ENCODE measurements around the gene UGT1A8.
"Not testable (repeated sequence)": the region's sequence is repeated elsewhere in the genome, so short reads cannot be mapped to it uniquely, and the experiment has no call there.

The UGT1A8 gene

DNA sequence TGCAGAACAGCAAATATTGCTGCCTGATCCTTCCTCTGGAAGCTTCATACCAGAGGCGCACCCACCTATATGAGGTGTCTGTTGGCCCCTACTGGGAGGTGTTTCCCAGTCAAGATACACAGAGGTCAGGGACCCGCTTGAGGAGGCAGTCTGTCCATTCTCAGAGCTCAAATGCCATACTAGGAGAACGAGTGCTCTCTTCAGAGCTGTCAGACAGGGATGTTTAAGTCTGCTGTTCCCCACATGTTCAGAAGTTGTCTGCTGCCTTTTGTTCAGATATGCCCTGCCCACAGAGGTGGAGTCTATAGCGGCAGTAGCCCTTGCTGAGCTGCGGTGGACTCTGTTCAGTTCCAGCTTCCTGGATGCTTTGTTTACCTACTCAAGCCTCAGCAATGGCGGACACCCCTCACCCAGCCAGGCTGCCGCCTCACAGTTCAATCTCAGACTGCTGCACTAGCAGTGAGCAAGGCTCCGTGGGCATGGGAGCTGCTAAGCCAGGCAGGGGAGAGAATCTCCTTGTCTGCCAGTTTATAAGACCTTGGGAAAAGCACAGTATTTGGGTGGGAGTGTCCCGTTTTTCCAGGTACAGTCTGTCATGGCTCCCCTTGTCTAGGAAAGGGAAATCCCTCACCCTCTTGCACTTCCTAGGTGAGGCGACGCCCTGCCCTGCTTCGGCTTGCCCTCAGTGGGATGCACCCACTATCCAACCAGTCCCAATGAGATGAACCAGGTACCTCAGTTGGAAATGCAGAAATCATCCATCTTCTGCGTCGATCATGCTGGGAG, 119.6 kb downstream of the UGT1A8 start:
- not testable (repeated sequence) for DNase-seq

GRCh38 chr2:233740870-233741269, 123.4 kb downstream of the UGT1A8 start:
- no peak for DNase-seq

DNA sequence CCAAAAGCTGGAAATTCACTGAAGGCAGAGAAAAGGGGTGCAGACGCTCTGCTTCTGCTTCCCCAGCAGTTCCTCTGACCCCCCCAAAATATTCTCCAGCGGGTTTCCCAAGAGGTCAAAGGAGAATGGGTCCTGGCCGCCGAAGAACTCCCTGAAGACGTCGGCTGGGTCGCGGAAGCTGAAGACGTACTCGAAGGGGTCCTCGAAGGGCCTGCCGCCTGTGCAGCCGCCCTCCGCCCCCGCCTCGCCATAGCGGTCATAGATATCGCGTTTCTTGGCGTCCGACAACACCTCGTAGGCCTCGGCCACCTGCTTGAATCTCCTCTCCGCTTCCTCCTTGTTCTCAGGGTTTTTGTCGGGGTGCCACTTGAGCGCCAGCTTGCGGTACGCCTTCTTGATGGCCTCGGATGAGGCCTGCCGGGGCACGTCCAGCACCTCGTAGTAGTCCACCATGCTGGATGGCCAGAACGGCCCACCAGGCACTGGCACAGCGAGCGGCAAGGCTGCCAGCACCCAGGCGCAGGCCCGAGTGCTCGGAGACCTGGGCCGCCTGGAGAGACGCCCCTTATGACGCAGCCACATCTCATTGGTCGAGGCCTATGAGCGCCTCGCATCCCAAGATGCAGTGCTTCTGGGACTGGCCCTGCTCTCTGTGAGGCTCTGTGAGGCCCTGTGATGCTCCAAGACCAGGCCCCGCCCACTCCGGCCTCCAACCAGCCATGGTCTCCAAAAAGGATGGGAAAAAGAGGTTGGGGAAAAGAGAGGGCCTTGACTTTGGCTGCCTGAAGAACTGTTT, 126.2 kb downstream of the UGT1A8 start:
- DNase-seq, result no peak

DNA sequence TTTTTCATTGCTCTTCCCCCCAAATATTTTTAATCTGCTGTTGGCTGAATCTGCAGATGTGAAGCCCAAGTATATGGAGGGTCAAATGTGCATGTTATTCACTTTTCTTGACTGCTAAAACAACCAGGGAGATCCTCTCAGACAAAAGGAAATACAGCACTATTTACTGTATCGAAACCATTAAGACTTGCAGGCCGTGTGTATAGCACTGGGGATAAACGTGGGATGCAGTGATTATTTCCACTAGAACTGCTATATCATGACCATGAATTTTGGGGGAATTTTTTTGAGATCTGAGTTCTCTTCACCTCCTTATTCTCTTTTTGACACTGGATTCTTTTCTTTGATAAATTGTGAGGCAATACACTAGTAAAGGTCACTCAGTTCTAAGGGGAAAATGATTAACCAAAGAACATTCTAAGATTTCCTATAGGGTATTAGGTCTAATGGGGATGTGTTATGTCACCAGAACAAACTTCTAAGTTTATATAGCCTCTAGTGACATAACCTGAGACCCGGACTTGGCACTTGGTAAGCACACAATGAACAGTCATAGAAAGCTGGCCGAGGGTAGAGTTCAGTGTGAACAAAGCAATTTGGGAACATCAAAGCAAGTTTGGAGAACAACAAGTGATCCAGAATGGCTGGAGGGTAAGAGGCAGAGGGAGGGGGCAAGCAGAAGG, 127.8 kb downstream of the UGT1A8 start:
- DNase-seq, result no peak

GRCh38 chr2:233745838-233746237, 128.4 kb downstream of the UGT1A8 start:
- DNase-seq, result not testable (repeated sequence)

DNA sequence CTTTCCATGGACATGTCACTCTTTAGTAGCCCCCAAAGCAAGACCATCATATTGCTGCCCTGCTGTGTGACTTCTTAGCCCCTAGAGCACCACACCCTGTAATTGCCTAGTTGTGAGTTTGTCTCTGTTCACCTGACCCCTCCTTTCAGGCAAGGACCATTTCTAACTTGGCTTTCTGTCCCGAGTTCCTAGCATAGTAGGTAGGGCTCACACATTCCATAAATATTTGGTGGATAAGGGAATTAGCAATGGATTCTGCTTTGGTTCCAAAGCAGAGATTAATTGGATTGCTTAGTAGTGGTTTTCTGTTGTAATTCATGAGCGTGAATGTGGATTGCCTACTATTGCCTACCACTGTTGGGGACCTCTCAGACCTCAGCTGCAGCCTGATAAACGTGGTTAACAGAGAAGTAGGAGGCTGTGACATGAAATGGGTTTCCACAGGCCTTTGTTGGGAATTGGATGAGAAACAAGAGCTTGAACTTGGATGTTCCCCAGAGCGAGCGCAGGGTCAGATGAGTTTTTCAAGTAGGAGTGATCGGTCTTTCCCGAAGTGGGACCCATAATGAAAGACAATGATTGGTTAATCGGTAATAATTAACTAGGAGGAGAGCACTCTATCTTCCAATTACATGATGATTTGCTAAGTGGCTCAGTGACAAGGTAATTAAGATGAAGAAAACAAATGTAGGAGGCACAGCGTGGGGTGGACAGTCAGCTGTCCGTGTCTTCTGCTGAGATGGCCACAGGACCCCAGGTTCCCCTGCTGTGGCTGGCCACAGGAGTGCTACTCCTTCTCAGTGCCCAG, 129.2 kb downstream of the UGT1A8 start:
- DNase-seq, result no peak

DNA sequence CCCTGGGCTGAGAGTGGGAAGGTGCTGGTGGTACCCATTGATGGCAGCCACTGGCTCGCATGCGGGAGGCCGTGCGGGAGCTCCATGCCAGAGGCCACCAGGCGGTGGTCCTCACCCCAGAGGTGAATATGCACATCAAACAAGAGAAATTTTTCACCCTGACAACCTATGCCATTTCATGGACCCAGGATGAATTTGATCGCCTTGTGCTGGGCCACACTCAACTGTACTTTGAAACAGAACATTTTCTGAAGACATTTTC, 129.8 kb downstream of the UGT1A8 start:
- DNase-seq, result no peak

DNA sequence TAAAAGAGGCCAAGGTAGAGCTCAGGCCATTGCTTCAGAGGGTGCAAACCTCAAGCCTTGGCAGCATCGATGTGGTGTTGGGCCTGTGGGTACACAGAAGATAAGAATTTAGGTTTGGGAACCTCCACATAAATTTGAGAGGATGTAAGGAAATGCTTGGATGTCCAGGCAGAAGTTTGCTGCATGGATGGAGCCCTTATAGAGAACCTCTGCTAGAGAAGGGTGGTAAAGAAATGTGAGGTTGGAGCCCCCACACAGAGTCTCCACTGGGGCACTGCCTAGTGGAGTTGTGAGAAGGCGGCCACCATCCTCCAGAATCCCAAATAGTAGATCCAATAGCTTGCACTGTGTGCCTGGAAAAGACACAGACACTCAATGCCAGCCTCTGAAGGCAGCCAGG, 133.3 kb downstream of the UGT1A8 start:
- DNase-seq, result not testable (repeated sequence)

DNA sequence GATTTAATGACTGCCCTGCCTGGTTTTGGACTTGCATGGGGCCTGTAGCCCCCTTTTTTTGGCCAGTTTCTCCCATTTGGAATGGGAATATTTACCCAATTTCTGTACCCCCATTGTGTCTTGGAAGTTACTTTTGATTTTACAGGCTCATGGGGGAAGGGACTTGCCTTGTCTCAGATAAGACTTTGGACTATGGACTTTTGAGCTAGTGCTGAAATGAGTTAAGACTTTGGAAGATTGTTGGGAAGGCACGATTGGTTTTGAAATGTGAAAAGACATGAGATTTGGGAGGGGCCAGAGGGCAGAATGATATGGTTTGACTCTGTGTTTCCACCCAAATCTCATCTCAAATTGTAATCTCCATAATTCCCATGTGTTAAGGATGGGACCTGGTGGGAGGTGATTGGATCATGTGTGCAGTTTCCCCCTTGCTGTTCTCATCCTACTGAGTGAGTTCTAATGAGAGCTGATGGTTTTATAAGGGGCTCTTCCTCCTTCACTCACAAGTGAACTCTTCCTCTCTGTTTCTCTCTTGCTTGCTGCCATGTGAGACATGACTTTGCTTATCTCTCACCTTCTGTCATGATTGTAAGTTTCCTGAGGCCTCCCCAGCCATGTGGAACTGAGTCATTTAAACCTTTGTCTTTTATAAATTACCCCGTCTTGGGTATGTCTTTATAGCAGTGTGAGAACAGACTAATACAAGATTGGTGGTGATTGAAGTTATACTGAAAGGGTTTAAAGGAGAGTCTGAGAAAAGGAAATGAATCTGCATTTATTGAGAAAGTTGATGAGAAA, 134.0 kb downstream of the UGT1A8 start:
- DNase-seq, result not testable (repeated sequence)

GRCh38 chr2:233754872-233755611, 137.6 kb downstream of the UGT1A8 start:
- no peak for DNase-seq

DNA sequence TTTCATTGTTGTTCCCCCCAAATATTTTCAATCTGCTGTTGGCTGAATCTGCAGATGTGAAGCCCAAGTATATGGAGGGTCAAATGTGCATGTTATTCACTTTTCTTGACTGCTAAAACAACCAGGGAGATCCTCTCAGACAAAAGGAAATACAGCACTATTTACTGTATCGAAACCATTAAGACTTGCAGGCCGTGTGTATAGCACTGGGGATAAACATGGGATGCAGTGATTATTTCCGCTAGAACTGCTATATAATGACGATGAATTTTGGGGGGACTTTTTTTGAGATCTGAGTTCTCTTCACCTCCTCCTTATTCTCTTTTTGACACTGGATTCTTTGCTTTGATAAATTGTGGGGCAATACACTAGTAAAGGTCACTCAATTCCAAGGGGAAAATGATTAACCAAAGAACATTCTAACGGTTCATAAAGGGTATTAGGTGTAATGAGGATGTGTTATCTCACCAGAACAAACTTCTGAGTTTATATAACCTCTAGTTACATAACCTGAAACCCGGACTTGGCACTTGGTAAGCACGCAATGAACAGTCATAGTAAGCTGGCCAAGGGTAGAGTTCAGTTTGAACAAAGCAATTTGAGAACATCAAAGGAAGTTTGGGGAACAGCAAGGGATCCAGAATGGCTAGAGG, 139.1 kb downstream of the UGT1A8 start:
- DNase-seq, result no peak

GRCh38 chr2:233758141-233758540, 140.7 kb downstream of the UGT1A8 start:
- DNase-seq, result no peak

GRCh38 chr2:233758849-233759248, 141.4 kb downstream of the UGT1A8 start:
- no peak for DNase-seq

GRCh38 chr2:233760043-233760442, 142.6 kb downstream of the UGT1A8 start, which contains the start of gene UGT1A1:
TSS of gene UGT1A1 (plus strand) at chr2:233760270. CDS start at chr2:233760288, 18 bp downstream.
- DNase-seq, result no peak

DNA sequence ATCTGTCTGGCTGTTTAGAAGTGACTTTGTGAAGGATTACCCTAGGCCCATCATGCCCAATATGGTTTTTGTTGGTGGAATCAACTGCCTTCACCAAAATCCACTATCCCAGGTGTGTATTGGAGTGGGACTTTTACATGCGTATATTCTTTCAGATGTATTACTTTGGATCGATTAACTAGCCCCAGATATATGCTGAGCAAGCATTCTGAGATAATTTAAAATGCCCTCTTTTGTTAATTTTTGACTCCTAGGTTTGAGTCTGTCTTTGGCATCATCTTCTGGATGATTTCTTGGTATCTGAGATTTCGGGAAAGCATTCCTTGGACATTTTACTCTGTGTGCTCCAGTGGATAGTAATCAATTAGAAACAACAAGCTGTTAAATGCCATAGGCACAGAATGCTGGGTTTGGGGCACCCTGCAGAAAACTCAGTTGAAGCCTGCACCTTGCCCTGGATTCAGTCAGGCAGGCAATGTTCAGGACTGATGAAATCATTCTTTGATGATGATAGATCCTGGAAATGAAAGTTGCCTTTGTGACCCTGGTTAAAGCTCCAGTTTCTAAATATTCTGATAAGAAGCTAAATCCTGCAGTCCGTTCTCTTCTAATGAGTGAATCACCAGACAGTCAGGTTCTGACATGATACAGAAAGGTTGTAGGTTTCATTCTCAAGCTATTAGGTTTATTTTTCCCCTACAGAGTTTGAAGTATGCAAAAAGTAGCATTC, 143.8 kb downstream of the UGT1A8 start:
- no peak for DNase-seq

DNA sequence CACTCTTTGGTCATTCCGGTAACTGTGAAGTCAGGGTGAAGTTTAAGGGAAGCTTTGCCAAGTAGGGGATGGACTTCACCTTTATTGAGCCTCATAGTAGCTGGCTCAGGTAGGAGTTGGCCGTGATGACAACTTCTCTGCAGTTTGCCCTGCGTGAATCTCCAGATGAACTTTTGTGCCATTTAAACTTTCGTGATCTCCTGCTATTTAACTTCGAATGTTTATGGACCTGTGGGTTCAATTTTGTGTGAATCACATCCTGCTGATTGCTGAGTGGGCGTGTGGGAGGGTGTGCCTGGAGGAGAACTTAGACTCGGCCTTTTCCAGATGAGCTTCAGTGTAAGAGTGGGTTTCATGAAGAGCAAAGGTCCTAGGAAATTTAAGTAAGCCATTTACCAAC, 146.8 kb downstream of the UGT1A8 start:
- DNase-seq, result no peak

GRCh38 chr2:233764761-233765160, 147.3 kb downstream of the UGT1A8 start:
- no peak for DNase-seq

DNA sequence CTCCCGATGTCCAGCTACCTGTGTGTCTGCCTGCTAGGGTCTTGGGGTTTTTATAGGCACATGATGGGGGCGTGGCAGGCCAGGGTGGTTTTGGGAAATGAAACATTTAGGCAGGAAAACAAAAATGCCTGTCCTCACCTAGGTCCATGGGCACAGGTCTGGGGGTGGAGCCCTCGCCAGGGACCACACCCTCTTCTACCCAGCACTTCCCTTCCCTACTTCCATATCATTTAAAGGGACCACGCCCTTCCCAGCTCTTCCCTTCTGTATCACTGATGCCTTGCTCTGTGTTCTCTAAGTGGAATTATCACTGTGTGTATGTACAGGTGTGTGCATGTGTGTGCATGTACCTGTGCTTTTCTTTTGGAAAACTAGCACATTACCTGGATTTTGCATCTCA, 149.0 kb downstream of the UGT1A8 start:
- no peak for DNase-seq

- DNase-seq, result no peak
Observed at GRCh38 chr2:233768076-233768475, 150.6 kb downstream of the UGT1A8 start.

DNA sequence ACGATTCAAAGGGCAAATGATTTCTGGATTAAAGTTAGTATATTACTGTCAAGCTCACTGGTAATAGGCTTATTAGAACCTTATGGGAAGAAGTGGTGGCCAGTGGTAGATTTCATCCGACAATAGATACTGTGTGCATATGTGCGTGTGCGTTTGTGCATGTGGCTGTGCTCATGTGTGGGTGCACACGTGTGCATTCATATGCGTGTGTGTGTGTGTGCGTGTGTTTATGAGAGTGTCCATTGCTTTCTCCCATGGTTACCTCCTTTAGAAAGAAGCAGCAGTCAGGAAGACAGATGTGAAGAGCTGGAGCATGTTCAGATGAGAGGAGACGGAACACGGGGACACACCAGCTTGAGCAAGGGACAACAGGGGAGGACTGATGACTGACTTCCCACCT, 151.8 kb downstream of the UGT1A8 start:
- DNase-seq, result no peak

Data from NCI-H2081 (cell line).